ENCODE measurements around the gene IFITM2. TPM values are rescaled to one million over a fixed set of nuclear protein-coding genes. Genes with fewer than 3 reads are reported as not detected.

The IFITM2 gene
- total RNA-seq, 4 donors from 2014 or later, result 37.8 to 80.9 (median 44.9) TPM

GRCh38 chr11:272195-272930 is 35.3 kb upstream of the IFITM2 start:
- DNase-seq (no peak), ATAC-seq (no peak)
- peaks cover 0 to 14% (median 10%) of the 10 kb centered on the region in 3 donors for H3K27me3 ChIP-seq
- TF ChIP-seq POLR2A (IDR thresholded peaks at IDR 0.05) (no peak), CTCF (IDR thresholded peaks at IDR 0.05 in 4 of 5, conservative IDR thresholded peaks at IDR 0.05 in 1 of 5) (no peak)
- intact Hi-C loops (cut with DNase I; ENCODE audit: low total_unique reads) (no loop called here), in situ Hi-C loops (cut with MboI; ENCODE audit: low sequenced_read_pairs in 4 of 4) (no loop called here)
- H3K27ac ChIP-seq, result no peak overlapping the region
- H3K36me3 ChIP-seq, result no peaks in the 10 kb centered on the region
- H3K4me1 ChIP-seq, result no peaks in the 10 kb centered on the region
- H3K4me3 ChIP-seq, result no peak overlapping the region
- H3K9me3 ChIP-seq, result no peaks in the 10 kb centered on the region

GRCh38 chr11:272931-273198 is 34.8 kb upstream of the IFITM2 start:
- no peak overlapping the region for H3K4me3 ChIP-seq
- no peak for DNase-seq
- intact Hi-C loops (cut with DNase I; ENCODE audit: low total_unique reads), result no loop called here
- H3K27me3 ChIP-seq, result peaks cover 1 to 17% (median 10%) of the 10 kb centered on the region in 3 donors
- H3K36me3 ChIP-seq, result no peaks in the 10 kb centered on the region
- in situ Hi-C loops (cut with MboI; ENCODE audit: low sequenced_read_pairs in 4 of 4), result no loop called here
- no peak for ATAC-seq
- H3K9me3 ChIP-seq, result no peaks in the 10 kb centered on the region
- H3K4me1 ChIP-seq, result no peaks in the 10 kb centered on the region
- TF ChIP-seq CTCF (IDR thresholded peaks at IDR 0.05 in 4 of 5, conservative IDR thresholded peaks at IDR 0.05 in 1 of 5), result no peak
- TF ChIP-seq POLR2A (IDR thresholded peaks at IDR 0.05), result no peak
- no peak overlapping the region for H3K27ac ChIP-seq

- DNase-seq, result no peak
- no peaks in the 10 kb centered on the region for H3K9me3 ChIP-seq
- TF ChIP-seq CTCF (IDR thresholded peaks at IDR 0.05 in 4 of 5, conservative IDR thresholded peaks at IDR 0.05 in 1 of 5), result no peak
- no peak for TF ChIP-seq POLR2A (IDR thresholded peaks at IDR 0.05)
- no peak for ATAC-seq
- in situ Hi-C loops (cut with MboI; ENCODE audit: low sequenced_read_pairs in 4 of 4), result no loop called here
- H3K27me3 ChIP-seq, result peaks cover 29 to 44% (median 33%) of the 10 kb centered on the region in 3 donors
- H3K36me3 ChIP-seq, result no peaks in the 10 kb centered on the region
- H3K4me3 ChIP-seq, result no peak overlapping the region
- intact Hi-C loops (cut with DNase I; ENCODE audit: low total_unique reads), result no loop called here
- no peak overlapping the region for H3K27ac ChIP-seq
- peaks cover 0 to 8% of the 10 kb centered on the region in 2 donors for H3K4me1 ChIP-seq
Observed at GRCh38 chr11:276219-276618, 31.4 kb upstream of the IFITM2 start.

GRCh38 chr11:278001-278951 is 29.3 kb upstream of the IFITM2 start, which contains the start of gene NLRP6:
Gene NLRP6 (plus strand): TSS chr11:278407. CDS start chr11:278570, 163 bp downstream.
- H3K27me3 ChIP-seq, result peaks cover 46 to 63% (median 54%) of the 10 kb centered on the region in 3 donors
- in situ Hi-C loops (cut with MboI; ENCODE audit: low sequenced_read_pairs in 4 of 4), result no loop called here

More at GRCh38 chr11:278001-278951, 29.3 kb upstream of the IFITM2 start, which contains the start of gene NLRP6:
- Histone ChIP-seq H3K4me1 (peaks cover 0 to 8% of the 10 kb centered on the region in 2 donors), H3K9me3 (no peaks in the 10 kb centered on the region), H3K36me3 (no peaks in the 10 kb centered on the region), H3K4me3 (peak within 1 kb of the TSS in 1 of 4 donors; percentile 11), H3K27ac (no peak within 1 kb of the TSS)
- ATAC-seq (no peak), DNase-seq (no peak)
- TF ChIP-seq POLR2A (IDR thresholded peaks at IDR 0.05), result no peak
- TF ChIP-seq CTCF (IDR thresholded peaks at IDR 0.05 in 4 of 5, conservative IDR thresholded peaks at IDR 0.05 in 1 of 5), result no peak
- intact Hi-C loops (cut with DNase I; ENCODE audit: low total_unique reads), result no loop called here
